HG03571 (cell line): Measurements from ENCODE around the gene CFAP74.

Source experiments
- ATAC-seq: cut with Tn5 transposase; IDR thresholded peaks from one replicate; pipeline ENCODE4 v1.9.1; 2021; ENCODE audit not compliant: unreplicated experiment

Gene CFAP74, protein sequence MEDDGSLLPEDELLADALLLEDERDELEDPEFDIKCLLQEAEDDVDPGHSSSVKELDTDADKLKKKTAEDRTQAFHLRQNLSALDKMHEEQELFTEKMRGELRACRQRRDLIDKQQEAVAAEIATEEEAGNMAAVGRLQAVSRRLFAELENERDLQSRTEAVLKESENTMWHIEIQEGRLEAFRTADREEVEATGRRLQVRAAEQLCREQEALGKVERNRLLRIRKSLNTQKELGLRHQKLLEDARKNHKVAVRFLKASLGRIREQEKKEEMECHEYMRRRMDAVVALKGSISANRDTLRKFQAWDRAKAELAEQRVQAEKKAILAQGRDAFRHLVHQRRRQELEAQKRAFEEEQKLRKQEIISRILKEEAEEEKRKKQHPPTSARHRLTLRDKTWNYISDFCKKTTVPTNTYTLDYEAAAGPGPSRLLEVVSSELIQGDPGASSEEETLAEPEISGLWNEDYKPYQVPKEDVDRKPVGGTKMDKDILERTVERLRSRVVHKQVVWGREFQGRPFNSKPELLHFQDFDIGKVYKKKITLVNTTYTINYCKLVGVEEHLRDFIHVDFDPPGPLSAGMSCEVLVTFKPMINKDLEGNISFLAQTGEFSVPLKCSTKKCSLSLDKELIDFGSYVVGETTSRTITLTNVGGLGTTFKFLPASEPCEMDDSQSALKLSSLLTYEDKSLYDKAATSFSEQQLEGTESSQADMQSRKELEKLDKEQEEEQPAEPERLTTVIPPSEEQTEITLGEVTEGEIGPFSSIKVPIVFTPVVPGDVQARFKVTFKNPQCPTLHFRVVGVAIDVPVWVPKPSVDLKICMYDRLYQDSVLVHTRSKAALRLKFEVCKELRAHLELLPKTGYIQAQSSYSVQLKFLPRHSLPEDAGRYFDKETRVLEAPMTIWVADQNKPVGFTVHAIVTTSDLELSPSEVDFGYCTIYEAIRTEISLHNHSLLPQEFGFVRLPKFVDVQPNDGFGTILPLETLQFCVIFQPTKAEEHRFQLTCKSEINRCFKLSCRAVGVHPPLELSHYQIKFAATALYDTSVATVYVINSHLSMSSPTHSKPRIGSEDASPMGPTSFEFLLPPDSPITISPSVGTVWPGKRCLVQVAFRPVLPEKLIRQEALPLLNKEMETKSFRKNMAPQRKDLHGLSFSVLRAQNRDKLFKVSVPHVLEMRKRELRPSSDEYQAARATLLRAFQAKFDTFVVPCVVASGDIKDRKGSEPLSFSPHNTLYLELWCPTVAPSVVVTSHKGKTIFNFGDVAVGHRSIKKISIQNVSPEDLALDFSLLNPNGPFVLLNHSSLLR (N-terminal part only)

DNA sequence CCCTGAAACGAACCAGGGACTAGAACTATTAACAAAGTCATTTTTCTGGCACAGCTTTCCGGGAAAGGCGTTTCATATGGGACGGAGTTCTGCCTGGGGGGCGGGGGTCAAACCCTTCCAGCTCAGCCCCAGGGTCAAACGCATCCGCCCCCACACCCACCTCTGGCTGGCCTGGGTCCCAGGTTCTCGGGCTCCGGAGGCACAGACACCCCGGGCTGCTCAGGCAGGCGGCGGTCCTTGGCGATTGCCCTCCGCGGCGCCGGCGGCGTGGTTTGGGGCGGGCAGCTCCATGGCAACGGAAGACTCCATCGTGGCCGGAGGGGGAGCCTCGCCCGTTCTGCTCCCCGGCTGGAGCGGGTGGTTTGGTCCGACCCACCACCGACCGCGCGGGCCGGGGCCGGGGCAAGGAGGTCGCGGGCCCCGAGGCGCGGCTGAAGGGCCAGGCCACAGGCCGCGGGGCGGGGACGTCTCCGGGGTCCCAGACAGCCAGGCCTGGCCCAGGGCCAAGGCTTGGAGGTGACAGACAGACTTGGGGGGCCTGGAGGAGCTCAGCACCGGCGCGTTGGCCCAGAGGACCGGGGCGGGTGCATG, at the start of gene CFAP74:
Gene CFAP74, minus strand, starts transcription at position 246 of the 591 bp plus-strand sequence. CDS start 12,830 bp downstream, outside the sequence.
- no peak for ATAC-seq

DNA sequence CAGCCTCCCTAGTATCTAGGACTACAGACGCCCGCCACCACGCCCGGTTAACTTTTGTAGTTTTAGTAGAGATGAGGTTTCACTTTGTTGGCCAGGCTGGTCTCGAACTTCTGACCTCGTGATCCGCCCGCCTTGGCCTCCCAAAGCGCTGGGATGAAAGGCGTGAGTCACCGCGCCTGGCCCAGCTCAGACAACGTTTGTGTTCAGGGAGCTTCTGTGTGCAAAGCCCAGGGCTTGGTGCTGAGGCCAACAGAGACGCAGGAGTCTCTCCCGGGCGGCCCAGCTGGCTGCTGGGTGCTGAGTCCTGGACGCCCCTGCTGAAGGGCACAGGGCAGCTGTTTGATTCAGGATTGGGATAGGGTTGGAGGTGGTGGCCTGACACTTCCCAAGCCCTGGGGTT, 49.6 kb upstream of the CFAP74 start:
- ATAC-seq, result no peak

DNA sequence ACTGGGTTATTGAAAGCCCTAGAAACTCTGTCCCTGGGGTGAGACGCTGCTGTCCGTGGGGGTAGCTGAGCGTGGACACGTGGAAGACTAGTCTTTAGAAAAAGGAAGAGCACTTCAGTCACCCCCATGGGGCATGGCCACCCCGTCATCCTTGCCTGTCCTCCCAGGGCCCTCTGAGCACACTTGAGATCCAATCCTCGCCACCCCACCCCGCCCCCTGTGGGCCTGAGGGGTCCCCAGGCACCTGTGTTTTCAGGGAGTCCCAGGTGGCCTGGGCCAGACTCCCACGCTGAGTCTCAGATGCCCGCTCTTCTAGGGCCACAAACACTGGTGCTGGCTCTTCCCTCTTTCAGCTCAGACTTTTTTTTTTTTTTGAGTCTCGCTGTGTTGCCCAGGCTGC, 49.2 kb upstream of the CFAP74 start:
- no peak for ATAC-seq

DNA sequence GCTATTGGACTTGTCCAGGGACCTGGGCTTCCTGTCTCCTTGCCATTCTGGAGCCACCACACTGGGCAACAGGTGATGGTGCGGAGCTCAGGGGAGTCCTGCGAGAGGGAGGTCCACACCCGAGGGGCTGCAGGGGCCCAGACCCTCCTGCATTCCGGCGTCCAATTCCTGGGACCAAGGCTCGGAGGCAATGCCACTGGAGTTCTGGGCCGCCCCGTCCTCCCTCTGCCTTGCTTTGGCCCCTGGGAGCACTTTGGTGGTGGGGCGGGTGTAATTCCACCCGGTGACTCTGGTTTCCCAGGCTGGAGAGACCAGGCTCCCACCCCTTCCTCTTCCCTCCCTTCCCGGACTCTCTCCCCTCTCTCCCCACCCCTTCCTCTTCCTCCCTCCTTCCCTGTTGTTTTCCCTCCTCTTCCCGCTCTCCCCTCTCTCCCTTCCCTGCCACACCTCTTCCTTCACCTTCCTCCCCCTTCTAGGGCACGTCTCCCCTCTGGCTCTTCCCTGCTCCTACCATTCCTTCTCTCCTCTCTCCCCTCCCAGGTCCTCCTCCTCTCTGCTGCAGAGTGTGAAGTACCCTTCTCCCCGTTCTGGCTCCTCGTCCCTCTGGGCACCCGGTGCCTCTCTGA, 48.6 kb upstream of the CFAP74 start:
- ATAC-seq, result no peak

DNA sequence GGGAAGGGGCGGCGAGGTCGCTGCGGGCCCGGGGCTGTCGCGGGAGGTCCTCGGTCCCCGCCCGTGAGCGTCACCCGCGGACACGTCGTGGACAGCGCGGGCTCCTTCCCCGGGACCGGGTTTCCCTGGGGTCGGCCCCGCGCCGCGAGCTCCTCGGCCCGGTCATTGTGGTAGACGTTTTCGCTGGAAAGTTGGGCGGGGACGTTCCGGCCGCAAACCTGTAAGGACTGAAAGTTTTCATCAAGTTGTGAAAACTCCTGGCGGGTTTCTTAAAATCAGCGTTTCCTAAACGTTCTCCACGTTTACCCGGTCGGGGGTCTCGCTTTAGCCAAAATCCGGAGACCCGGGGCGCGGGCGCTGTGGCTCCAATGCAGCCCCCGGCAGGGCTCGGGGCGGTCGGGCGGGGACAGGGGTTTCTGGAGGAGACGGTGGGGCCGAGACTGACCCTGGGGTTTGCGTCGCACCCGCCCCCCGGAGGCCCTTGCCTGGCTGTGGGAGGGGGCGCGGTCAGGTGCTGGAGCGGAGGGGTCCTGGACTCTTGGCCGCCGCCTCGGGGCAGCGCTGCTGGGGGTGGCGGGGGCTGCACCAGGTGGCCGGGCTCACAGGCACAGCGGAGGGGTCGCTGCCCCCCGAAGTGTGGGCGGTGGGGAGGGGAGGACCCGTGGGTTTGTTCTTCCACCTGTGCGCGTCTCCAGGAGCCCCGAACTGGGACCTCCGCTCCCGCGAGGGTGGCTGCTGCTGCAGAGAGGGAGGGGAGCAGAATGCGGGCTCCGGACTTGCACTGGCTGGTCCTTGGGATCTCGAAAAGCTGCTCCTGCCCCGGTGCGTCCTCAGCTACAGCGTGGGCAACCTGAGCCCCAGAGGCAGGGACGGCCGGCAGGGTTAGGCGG, 47.5 kb upstream of the CFAP74 start:
- ATAC-seq, result no peak

DNA sequence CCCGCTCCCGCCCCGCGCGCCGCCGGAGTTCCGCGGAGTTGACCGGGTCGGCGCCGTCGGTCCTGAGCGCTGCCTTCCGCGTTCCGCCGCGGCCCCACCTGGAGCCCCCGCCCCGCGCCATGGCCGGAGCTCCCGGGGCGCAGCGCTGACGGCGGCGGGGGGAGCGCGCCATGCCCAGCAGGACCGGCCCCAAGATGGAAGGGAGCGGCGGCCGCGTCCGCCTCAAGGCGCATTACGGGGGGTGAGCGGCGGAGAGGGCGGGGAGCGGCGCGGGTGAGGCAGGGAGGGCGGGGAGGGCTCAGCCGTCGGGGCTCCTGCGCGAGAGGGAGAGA, 46.8 kb upstream of the CFAP74 start:
- ATAC-seq, result no peak

DNA sequence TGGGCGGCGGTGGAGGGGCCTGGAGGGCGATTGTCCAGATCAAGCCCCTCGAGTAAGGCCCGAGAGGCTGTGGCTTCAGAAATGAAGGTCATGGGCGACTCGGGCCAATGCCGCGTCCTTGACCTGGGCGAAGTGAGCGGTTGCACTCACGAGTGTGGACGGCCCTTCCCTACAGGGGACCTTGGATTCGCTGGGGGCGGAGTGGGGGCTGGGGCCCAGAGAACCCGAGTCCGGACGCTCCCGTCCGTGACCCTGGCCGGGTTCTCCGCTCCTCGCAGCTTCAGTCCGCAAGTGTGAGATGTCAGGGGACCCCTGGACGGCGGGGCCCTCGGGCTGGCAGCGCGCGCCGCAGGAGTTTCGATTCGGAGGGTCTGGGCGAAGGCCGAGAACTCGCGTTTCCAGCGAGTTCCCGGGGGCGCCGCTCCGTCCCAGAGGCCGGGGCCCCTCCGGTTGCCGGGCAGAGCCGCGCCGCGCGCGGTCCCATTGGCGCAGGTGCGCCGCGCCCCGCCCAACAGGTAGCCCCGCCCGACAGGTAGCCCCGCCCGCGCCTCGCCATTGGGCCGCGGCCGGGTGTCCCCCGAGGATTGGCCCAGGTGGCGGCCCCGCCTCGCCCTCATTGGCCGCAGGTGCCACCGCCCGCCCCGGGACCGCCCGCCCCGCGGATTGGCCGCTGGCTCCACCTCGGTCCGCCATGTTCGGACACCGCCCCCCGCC, 46.3 kb upstream of the CFAP74 start, which contains the start of gene PRKCZ:
Gene PRKCZ, plus strand, starts transcription at position 694 of the 714 bp plus-strand sequence. CDS start 220 bp downstream, outside the sequence.
- peak; percentile 53 for ATAC-seq

DNA sequence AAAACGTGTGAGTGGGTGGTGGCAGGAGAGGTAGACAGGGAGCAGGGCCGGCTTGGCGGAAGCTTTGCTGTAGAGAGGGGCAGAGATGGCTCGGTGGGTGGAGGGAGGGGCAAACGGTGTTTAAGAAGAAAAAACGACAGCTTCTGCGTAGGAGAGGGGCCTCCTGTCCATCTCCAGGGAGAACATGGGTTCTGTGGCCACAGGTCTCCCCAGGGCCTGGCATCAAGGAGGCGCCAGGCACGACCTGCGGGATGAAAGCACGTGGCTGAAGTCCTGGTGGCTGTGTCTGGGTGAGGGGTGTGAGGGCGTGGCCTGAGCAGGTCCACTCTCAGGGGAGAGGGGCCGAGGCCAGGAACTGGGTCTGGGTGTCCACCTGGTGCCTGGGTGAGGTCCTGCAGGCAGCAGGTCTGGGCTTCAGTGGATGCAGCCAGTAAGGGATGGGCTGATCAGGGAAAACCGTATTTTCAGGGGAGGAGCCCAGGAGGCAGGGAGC, 45.7 kb upstream of the CFAP74 start:
- no peak for ATAC-seq

DNA sequence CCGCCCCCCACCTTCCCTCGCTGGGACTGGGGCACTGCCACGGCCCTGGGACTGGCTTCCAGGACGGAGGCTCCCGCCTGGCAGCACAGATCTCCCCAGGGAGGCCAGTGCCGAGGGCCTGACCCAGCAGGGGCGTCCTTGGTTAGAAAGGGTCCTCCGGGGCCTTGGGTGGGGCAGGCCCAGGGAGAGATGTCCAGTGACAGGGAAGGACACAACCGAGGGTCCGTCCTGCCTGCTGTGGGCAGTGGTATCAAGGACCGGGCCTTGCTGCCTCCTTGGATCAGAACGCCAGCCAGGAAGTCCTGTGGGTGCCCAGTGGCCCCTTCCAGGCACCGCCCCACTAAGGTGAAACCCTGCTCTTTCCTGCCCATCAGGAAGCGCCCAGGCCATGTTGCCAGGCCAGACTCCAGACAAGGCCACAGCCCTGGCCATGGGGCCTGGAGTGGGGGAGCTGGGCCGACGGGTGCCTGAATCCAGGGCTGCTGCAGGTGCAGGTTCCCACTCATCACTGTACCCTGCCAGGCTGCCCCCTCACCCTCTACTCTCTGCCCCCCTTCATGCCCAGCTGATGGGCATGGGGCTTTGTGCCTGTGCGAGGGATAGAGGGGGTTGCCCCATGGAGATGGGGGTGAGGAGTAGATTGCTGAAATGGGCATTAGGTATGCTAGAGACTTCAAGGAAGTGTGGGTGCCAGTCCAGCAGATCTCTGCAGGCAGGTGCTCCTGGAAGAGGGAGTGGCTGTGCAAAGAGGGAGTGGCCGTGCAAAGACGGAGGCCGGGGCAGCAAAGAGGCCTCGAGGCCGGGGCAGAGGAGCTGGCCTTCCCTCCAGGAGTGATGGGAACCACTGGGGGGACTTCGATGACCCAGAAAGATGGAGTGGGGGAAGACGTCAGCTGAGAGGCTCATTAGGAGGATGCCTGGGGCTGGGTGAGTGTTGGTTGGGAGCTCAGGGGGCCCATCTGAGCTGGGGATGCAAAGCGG, 44.5 kb upstream of the CFAP74 start:
- no peak for ATAC-seq

DNA sequence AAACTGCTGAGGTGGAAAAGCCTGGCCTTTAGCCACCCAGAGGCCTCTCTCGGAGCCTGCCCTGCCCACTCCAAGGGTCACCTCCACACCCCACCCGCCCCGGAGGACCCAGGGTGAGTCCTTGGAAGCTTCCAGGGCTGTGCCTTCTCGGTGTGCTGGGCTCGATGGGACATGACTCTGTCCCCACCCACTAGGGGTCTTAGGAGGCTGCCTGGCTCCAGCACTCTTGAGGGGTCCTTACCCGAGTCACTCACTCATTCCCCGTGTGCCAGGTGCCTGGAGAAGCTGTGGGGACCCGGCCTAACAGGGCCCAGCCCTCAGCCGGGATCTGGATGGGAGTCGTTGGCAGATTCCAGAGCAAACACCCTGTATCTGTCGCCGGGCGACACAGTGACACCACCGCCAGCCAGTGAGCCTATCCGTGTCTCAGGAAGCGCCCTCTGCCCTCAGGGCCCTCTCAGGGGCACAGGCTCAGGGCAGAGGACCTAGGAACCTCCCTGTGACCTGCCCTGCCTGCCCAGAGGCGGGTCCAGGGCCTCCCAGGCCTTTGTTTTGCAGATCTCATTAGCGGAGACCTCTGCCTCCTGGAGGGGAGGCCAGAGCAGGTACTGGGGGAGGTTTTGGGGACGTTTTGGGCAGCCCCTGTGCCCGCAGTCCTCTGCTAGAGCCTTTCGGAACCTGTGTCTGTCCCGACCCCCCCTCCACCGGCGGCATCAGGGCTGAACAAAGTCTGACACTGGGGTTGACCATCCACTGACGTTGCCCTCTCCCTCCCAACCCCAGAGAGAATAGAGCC, 43.6 kb upstream of the CFAP74 start:
- no peak for ATAC-seq

DNA sequence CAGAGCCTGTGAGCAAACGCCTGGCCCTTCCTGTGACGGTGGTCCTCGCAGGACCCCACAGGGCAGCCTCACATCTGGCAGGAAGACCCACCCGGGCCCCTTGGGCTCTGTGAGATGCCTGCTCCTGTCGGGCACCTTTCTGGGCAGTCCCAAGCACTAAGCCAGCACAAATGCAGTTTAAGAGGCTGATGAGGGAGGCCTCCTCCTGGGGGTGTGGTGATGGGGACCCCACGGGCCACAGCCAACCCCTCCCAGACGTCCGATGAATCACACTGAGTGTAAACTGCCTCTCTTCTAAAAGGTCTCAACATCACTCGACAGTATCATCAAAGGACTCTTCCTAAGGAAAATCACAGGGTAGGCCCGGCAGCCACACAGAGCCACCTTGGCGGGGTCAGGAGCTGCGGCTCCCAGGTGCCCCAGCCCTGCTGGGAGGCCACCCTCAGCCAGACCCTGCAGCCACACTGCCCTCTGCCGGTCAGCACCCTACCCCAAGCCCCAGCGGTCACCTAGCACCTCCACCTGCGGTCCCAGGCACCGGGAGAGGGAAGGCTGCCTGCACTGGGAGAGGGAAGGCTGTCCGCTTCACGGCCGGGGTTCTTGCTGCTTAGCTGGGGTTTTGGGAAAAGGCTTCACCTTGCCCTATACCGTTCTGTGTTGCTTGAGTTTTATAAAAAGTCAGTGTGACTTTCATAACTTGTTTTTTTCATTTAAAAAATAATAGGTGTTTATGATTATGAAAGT, 42.8 kb upstream of the CFAP74 start:
- no peak for ATAC-seq

DNA sequence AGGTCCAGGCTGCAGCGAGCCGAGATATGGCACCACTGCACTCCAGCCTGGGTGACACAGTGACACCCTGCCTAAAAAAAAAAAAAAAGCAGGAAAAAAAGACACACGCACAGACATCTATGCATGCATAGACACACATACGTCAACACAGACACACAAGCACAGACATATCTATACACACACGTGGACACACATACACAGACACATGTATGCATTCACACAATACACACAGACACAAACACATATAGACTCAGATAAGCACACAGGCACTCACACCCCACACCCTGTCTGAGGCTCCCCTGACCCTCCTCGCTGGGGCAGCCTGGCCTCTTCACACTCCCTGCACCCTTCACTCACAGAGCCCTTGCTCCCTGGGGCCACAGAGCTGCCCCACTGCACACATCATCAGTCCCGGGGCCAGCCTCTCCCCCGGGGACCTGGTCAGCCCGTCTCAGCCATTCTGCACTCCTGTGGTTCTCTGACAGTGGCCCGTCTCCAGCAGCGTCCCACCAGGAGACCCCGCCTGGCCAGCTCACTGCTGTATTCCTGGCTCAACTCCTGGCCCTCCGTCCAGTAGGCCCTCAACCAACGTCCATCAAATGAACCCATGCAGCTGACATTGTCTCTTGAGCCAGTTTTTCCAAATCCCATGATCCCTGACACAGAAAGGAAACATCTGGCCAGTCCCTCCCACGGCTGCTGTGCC, 42.0 kb upstream of the CFAP74 start:
- no peak for ATAC-seq

DNA sequence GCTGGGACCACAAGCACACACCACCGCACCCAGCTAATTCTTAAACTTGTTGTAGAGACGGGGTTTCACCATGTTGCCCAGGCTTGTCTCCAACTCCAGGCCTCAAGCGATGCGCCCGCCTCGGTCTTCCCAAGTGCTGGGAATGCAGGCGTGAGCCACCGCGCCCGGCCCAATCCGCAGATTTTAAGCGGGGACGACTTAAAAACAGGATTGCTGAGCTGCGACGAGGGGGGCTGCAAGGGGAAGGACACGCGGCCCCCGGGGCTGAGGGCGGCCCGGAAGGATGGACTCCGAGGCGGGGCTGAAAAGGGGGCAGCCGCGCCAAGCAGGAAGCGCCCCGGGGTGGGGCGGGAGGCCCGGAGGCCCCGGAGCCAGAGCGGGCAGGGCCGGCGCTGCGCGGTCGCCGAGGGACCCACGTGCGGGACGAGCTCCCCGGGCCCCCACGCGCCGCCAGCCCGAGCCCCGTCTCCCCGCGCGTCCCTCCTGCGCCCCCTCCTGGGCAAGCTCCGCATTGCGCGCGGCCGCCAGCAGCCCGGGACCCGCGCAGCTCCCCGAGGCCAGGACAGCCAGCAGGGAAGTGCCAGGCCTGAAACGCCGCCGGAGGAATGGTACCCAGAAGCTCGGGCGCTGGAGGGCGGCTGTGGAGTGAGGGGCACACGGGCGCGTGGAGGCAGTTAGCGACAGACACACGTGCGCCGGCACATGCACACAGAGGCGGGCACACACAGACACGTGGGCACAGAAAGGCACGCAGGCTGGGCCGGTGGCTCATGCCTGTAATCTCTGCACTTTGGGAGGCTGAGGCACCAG, 41.1 kb upstream of the CFAP74 start:
- ATAC-seq, result no peak

DNA sequence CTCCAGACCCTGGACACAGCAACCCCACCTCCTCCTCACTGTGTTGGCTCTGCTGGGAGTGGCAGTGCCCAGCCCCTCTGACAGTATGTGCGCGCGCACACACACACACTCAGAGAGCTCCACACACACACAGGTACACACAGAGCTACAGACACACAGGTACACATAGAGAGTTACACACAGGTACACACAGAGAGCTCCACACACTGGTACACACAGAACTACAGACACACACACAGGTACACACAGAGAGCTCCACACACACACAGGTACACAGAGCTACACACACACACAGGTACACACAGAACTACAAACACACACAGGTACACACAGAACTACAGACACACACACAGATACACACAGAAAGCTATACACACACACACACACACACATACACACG, 40.3 kb upstream of the CFAP74 start:
- ATAC-seq, result no peak
